ENCODE measurements around the gene C2orf81. TPM values are rescaled to one million over a fixed set of nuclear protein-coding genes. Genes with fewer than 3 reads are reported as not detected.
A peak's percentile ranks its signal among the peaks of the same experiment; 100 is the strongest.
"Not testable (repeated sequence)": the region's sequence is repeated elsewhere in the genome, so short reads cannot be mapped to it uniquely, and the experiment has no call there.

Gene C2orf81
- total RNA-seq, 1 experiment from 2014 or later, result 0.43 TPM

- H3K27me3 ChIP-seq, result no peaks in the 10 kb centered on the region
- peak within 1 kb of the TSS; percentile 64 for H3K4me3 ChIP-seq
- no peaks in the 10 kb centered on the region for H3K9me3 ChIP-seq (replicated peaks)
- peaks cover 11% of the 10 kb centered on the region for H3K4me1 ChIP-seq
- DNase-seq, result peak; percentile 96 to 99
- no peaks in the 10 kb centered on the region for H3K36me3 ChIP-seq
- H3K27ac ChIP-seq, result peak within 1 kb of the TSS; percentile 9; the same call in 1 of the 2 replicates
Measured at GRCh38 chr2:74454654-74455511, 33.5 kb upstream of the C2orf81 start, which contains the start of gene INO80B. Gene INO80B (plus strand): TSS chr2:74455087. CDS start chr2:74455117, 30 bp downstream.

DNA sequence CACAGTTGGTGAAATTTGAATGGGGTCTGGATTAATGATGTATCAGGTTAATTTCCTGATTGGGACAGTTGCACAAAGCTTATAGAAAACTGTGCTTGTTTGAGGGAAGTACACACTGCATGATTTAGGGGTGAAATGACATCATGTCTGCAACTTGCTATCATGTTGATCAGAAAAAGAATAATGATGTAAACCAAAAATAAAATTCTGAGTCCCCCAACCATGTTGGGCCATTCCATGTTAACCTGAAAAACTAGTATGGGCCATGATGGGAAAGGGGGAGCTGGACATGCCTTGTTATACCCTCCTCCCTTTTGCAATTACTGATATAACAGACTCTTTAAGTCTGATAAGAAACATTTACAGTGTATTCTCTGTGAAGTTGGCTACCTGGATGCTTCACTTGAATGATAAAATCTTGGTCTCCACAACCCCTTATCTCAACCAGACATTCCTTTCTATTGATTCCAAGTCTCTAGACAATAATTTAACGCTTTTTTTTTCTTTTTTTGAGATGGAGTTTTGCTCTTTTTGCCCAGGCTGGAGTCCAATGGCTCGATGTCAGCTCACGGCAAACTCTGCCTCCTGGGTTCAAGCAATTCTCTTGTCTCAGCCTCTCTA, 29.3 kb upstream of the C2orf81 start:
- Histone ChIP-seq H3K36me3 (no peaks in the 10 kb centered on the region), H3K4me1 (peaks cover 6% of the 10 kb centered on the region; the same call in 1 of the 2 replicates), H3K27ac (no peak overlapping the region), H3K9me3 (replicated peaks) (no peaks in the 10 kb centered on the region), H3K27me3 (0 out of 2 replicates have a peak, but pooled peaks cover 2% of the 10 kb centered on the region), H3K4me3 (no peak overlapping the region)
- DNase-seq, result no peak

GRCh38 chr2:74448771-74449170, 27.4 kb upstream of the C2orf81 start:
- H3K9me3 ChIP-seq (replicated peaks), result no peaks in the 10 kb centered on the region
- H3K27ac ChIP-seq, result no peak overlapping the region
- no peak for DNase-seq
- H3K36me3 ChIP-seq, result no peaks in the 10 kb centered on the region
- 0 out of 2 replicates have a peak, but pooled peaks cover 2% of the 10 kb centered on the region for H3K27me3 ChIP-seq
- H3K4me1 ChIP-seq, result peaks cover 16% of the 10 kb centered on the region
- H3K4me3 ChIP-seq, result no peak overlapping the region

- DNase-seq, result no peak
- Histone ChIP-seq H3K27me3 (0 out of 2 replicates have a peak, but pooled peaks cover 2% of the 10 kb centered on the region), H3K9me3 (replicated peaks) (no peaks in the 10 kb centered on the region), H3K4me3 (no peak overlapping the region), H3K4me1 (peaks cover 12% of the 10 kb centered on the region), H3K27ac (no peak overlapping the region), H3K36me3 (no peaks in the 10 kb centered on the region)
Measured at GRCh38 chr2:74447230-74447999, 26.0 kb upstream of the C2orf81 start.

DNA sequence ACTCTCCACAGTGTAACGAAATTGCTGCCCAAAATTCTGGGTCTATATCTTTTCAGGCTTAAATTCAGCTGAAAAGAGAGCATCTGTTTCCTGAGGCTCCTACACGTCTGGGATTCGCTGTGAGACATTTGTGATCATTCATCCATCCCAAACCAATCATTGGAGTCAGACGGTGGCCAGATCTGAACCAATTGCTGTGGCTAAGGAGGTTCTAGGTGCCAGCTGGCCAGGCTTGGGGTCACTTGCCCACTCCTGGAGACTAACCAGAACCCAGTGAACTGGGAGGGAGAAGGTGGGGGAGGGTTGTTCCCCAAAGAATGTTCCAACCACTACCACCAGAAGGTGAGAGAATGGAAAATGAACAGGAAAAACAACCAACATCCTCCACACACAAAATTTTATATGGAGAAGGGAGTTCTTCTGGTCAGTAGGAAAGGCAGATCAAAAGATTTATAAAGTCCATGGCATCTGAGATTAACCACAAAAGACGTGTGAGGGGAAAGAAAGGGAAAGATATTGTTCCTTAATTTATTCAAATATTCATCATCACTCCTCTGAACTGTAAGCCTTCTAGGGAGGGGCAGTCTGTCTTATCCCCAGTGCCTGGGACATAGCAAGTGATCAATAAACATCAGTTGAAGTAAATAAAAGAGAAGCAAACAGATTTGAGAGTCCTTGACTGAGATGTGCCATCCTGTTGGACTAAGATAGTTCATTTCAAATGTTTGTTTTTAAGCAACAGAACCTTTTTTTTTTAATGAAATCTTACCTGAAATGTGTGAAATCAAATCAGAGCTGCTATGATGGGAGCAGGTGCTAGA, 23.3 kb upstream of the C2orf81 start:
- H3K4me3 ChIP-seq, result no peak overlapping the region
- DNase-seq, result no peak

DNA sequence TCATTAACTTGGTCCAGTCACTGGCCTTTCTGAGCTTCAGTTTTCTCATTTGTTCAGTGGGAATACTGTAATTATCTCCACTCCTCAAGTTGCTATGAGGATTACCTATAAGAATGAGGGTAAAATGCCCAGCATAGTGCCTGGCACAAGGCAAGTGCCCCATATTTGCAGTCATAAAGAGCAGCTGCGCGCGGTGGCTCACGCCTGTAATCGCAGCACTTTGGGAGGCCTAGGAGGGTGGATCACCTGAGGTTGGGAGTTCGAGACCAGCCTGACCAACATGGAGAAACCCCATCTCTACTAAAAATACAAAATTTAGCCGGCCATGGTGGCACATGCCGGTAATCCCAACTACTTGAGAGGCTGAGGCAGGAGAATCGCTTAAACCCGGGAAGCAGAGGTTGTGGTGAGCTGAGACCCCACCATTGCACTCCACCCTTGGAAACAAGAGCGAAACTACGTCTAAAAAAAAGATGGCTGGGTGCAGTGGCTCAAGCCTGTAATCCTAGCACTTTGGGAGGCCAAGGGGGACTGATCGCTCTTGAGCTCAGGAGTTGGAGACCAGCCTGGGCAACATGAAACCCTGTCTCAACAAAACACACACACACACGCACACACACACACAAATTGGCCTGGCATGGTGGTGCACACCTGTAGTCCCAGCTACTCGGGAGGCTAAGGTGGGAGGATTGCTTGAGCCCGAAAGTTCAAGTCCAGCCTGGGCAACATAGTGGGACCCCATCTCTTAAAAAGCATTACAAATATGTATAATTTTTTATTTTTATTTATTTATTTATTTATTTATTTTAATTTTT, 21.3 kb upstream of the C2orf81 start:
- not testable (repeated sequence) for H3K27ac ChIP-seq; H3K36me3 ChIP-seq; H3K4me3 ChIP-seq; DNase-seq; H3K9me3 ChIP-seq (replicated peaks); H3K27me3 ChIP-seq
- peaks cover 31% of the 10 kb centered on the region for H3K4me1 ChIP-seq

More for the DNA sequence above, 23.3 kb upstream of the C2orf81 start:
- no peaks in the 10 kb centered on the region for H3K9me3 ChIP-seq (replicated peaks)
- no peak overlapping the region for H3K27ac ChIP-seq
- peaks cover 17% of the 10 kb centered on the region for H3K4me1 ChIP-seq
- H3K36me3 ChIP-seq, result no peaks in the 10 kb centered on the region
- 0 out of 2 replicates have a peak, but pooled peaks cover 2% of the 10 kb centered on the region for H3K27me3 ChIP-seq

DNA sequence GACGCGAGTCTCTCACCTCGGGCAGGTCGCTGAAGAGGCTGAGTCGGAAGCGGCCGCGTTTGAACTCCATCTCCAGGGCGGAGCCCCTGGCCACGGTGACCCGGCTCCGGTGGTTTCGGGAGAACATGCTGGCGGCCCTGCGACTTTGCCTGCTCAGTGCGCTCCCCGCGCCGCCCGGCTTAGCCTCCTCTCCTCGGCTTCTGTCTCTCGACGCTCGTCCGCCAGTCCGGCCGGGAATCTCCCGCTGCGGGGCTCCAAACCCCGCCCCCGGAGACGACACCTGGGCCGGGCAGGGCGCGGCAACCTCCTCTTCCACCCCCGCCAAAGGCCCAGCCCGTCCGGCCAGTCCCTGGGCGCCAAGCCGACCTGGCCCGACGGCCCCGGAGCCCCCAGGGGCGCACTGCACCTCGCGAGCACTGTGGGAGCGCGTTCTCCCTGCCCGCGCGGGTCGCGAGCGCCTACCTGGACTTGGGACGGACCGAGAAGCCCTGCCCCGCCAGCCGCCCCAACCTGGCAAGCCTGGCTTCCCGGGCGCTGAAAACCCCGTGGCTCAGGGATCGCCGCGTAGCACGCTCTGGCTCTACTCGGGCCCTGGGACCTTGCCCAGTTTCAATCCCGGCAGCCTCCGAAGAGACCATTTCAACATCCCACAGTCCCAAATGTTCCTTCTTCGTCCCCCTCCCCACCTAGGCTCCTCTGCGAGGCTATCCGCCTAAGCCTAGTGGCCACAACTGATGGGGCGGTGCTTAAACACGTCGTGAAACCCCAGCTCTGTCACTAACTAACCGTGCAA, 20.5 kb upstream of the C2orf81 start, which contains the start of gene RTKN:
Gene RTKN (minus strand): TSS at position 248 of the 793 bp plus-strand sequence. CDS start 121 bp downstream, at position 127.
- no peaks in the 10 kb centered on the region; the same call in 1 of the 2 replicates for H3K36me3 ChIP-seq
- H3K27ac ChIP-seq, result peak within 1 kb of the TSS; percentile 100
- no peaks in the 10 kb centered on the region for H3K27me3 ChIP-seq
- peak within 1 kb of the TSS; percentile 68 for H3K4me3 ChIP-seq
- H3K9me3 ChIP-seq (replicated peaks), result no peaks in the 10 kb centered on the region
- DNase-seq, result no peak
- peaks cover 39% of the 10 kb centered on the region for H3K4me1 ChIP-seq

DNA sequence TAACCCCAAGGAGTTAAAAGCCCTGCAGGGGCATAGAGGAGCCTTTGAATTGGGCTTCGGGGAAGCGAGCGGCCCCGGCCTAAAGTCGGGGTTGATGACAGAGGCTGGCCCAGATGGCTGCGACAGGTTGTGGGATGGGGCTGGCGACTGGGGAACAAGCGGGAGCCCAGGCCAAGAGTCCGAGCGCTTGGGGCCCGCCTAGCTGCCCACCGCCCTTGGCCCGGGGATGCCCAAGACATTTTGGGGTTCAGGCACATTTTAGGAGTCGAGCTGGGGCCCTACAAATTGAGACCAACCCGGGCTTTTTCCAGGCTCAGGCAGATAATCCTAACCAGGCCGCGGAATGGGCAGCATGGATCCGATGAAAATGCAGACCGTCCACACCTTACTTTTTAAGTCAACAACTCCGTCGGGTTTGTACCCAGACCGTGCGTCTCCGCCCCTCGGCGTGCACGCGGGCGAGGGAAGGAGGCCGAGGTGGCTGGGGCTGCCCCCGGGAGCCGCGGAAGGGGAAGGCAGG, 19.8 kb upstream of the C2orf81 start:
- DNase-seq, result no peak
- Histone ChIP-seq H3K9me3 (replicated peaks) (no peaks in the 10 kb centered on the region), H3K36me3 (no peaks in the 10 kb centered on the region; the same call in 1 of the 2 replicates), H3K4me1 (peaks cover 40% of the 10 kb centered on the region), H3K27me3 (no peaks in the 10 kb centered on the region), H3K4me3 (peak overlapping the region; percentile 68), H3K27ac (peak overlapping the region; percentile 100)

DNA sequence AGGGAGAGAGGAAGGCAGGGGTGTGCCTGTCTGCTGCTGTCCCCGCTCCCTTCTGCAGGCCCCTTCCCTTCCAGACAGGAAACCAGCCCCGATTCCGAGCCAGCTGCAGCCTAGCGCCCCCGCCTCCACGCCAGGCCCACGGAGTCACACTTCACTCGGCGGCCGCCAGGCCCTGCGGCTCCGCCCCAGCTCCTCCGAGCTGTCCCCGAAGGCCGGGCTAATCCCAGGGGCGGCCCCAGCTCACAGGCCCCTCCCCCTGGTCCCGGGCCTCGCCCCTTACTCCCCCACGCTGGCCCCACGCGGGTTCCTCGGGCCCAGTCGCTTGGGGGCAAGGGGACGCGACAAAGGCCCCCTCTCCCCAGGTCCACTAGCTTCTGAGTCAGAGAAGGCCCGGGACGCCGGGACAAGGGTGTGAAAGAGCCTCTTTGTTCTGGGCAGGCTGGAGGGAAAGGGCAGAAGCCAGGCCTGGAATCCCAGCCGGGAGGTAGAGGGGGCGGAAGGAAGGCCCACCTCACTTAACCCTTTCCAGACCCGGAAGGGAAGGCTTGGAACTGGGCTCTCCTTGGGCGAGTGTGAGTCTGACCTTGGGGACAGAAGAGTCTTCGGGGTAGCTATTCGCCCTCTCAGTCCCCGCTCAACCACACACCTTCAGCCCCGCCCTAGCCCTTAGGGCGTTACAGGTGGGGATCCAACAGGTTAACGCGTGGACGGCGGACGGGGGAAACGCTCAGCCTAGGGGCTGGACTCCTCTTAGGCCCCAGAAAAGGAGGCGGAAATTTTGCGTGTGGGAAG, 19.2 kb upstream of the C2orf81 start:
- Histone ChIP-seq H3K27ac (peak overlapping the region; percentile 100), H3K4me1 (peaks cover 40% of the 10 kb centered on the region), H3K9me3 (replicated peaks) (no peaks in the 10 kb centered on the region), H3K4me3 (peak overlapping the region; percentile 68), H3K36me3 (peaks cover under 1% of the 10 kb centered on the region; the same call in 1 of the 2 replicates), H3K27me3 (no peaks in the 10 kb centered on the region)
- peak; percentile 97 for DNase-seq

DNA sequence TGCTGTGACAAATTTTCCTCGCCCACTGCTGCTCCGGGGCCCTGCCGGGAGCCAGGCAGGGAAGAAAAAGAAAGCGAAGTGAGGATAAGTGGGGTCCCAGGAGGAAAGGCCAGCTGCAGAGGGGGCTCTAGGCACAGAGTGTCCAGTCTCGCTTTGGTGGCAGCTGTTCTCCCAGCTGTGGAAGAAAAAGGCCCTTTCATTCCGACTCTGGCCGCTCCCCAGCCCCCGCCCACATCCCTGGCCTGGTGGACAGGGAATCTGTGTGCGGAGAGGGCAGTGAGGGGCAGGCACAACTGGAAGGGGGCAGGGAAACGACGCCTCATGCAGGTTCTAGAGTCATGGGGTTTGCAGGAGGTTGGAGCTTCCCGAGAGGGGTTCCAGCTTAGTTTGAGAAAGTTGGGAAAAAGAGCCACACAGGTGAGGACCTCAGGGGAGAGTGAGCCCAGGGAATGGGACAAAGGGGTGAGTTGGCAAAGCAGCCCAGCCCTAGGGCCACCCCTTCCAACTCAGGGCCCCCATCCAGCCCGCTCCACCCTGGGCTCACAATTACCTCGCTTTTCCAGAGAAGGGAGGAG, 18.5 kb upstream of the C2orf81 start:
- Histone ChIP-seq H3K4me1 (peaks cover 40% of the 10 kb centered on the region), H3K27me3 (no peaks in the 10 kb centered on the region), H3K9me3 (replicated peaks) (no peaks in the 10 kb centered on the region), H3K27ac (peak overlapping the region; percentile 100), H3K36me3 (peaks cover 3% of the 10 kb centered on the region; the same call in 1 of the 2 replicates), H3K4me3 (peak overlapping the region; percentile 68)
- peak; percentile 99 for DNase-seq

DNA sequence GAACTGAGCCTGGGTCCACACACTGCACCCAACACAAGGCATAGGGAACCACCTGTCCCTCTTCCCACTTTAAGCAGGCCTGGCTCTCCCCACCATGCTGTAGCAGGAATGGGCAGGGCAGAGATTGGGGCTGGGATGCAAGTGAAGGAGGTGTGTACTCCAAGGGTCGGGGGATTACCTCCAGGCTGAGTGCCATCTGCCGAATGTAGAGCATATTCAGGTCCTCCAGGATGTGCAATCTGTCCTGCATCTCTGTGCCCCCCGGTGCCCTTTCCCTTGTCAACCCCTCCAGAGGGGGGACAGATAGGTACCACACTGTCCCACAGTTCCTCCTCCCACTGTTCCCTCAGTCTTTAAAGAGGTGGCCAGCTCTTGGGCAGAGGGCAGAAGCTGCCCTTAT, 18.0 kb upstream of the C2orf81 start:
- Histone ChIP-seq H3K9me3 (replicated peaks) (no peaks in the 10 kb centered on the region), H3K27me3 (no peaks in the 10 kb centered on the region), H3K27ac (peak overlapping the region; percentile 100), H3K4me1 (peaks cover 36% of the 10 kb centered on the region), H3K4me3 (peak overlapping the region; percentile 68), H3K36me3 (peaks cover 3% of the 10 kb centered on the region; the same call in 1 of the 2 replicates)
- DNase-seq, result peak in 1 of 2 experiments; percentile 53

Measured in SJCRH30 (cell line).